Caco-2 (cell line): ENCODE data around the gene INAFM2. TPM values are rescaled to one million over a fixed set of nuclear protein-coding genes. Genes with fewer than 3 reads are reported as not detected.

Experiments used
- BruUV-seq: library from RNA; stranded (reverse); fragments of 400-500 nt; replicated peaks from 2 replicates; lab custom pipeline; 2021; lab: Mats Ljungman, UMichigan
- CTCF ChIA-PET: fragments of 300-600 bp; sonication (Branson Sonifier 250); formaldehyde crosslinking; loops from one replicate; lab custom pipeline; 2022; ENCODE audit warnings: antibody characterized with exemption; lab: Charles Lee
- POLR2A ChIA-PET: fragments of 300-600 bp; sonication (Branson Sonifier 250); formaldehyde crosslinking; loops from one replicate; lab custom pipeline; 2022; ENCODE audit warnings: antibody characterized with exemption; lab: Charles Lee
- DNase-seq, 2 experiments: peaks; one replicate each; pipeline versions ENCODE4 v3.0.0 to v3.0.0-alpha.2; 2020 to 2022
- H3K27me3 ChIP-seq: replicated peaks from 2 replicates; pipeline ENCODE4 v1.6.0; 2011; ENCODE audit warnings: low read length; ENCODE audit not compliant: control insufficient read depth, insufficient read depth
- H3K36me3 ChIP-seq: 2 replicates; pipeline ENCODE4 v1.5.1; 2011; ENCODE audit warnings: low read length; ENCODE audit not compliant: control insufficient read depth, insufficient read depth
- H3K4me1 ChIP-seq: fragments of 250-450 bp; sonication (Bioruptor Pico); 2 replicates; pipeline ENCODE4 v1.5.1; 2020; ENCODE audit warnings: mild to moderate bottlenecking
- H3K4me3 ChIP-seq: 2 replicates; pipeline ENCODE4 v1.5.1; 2011; ENCODE audit warnings: low read depth, mild to moderate bottlenecking, control low read depth, low read length
- H3K9me3 ChIP-seq: fragments of 250-450 bp; sonication (Bioruptor Pico); 2 replicates; pipeline ENCODE4 v1.5.1; 2020; ENCODE audit warnings: mild to moderate bottlenecking, moderate library complexity
- H3K27ac Mint-ChIP-seq: one replicate; pipeline ENCODE4 v1.8.0; 2022; ENCODE audit warnings: mixed read lengths; ENCODE audit not compliant: unreplicated experiment
- H3K27me3 Mint-ChIP-seq: one replicate; pipeline ENCODE4 v1.8.0; 2022; ENCODE audit warnings: mixed read lengths; ENCODE audit not compliant: insufficient read depth, unreplicated experiment
- H3K36me3 Mint-ChIP-seq: one replicate; pipeline ENCODE4 v1.8.0; 2022; ENCODE audit warnings: mild to moderate bottlenecking, mixed read lengths; ENCODE audit not compliant: insufficient read depth, unreplicated experiment
- H3K4me1 Mint-ChIP-seq: one replicate; pipeline ENCODE4 v1.8.0; 2022; ENCODE audit warnings: low read depth, mixed read lengths; ENCODE audit not compliant: unreplicated experiment
- H3K4me3 Mint-ChIP-seq: one replicate; pipeline ENCODE4 v1.8.0; 2022; ENCODE audit warnings: mild to moderate bottlenecking, moderate library complexity, mixed read lengths; ENCODE audit not compliant: unreplicated experiment
- H3K9me3 Mint-ChIP-seq: one replicate; pipeline ENCODE4 v1.8.0; 2022; ENCODE audit warnings: mixed read lengths; ENCODE audit not compliant: unreplicated experiment
- CTCF ChIP-seq, 2 experiments: fragments of 200-600 bp in 1 of 2; IDR thresholded peaks; 1 replicate in 1 of 2; 2 replicates in 1 of 2; pipeline versions ENCODE4 v1.5.1 to v1.8.0; 2011 to 2022; ENCODE audit warnings: antibody characterized with exemption in 1 of 2, control low read depth in 1 of 2, inconsistent platforms in 1 of 2, low read depth in 1 of 2, low read length in 1 of 2, mild to moderate bottlenecking in 1 of 2, moderate library complexity in 1 of 2; ENCODE audit not compliant: insufficient read depth in 1 of 2, severe bottlenecking in 1 of 2, unreplicated experiment in 1 of 2
- intact Hi-C: fragments of 100-400 bp; cut with micrococcal nuclease; formaldehyde crosslinking; loops from one replicate; pipeline ENCODE4 v1.10.0; 2022; ENCODE audit not compliant: unreplicated experiment
- total RNA-seq: library from RNA; stranded (reverse); gene quantifications from 2 replicates; pipeline ENCODE4 v1.2.3, GENCODE V29; 2022

The INAFM2 gene
- total RNA-seq, 1 experiment from 2014 or later, result 13.4 TPM

GRCh38 chr15:40342416-40343320 lies 19.2 kb downstream of the INAFM2 start:
- Mint-ChIP-seq H3K4me1 (peaks cover 29% of the 10 kb centered on the region), H3K4me3 (no peak overlapping the region), H3K27ac (no peak overlapping the region), H3K27me3 (no peaks in the 10 kb centered on the region), H3K36me3 (no peaks in the 10 kb centered on the region), H3K9me3 (no peaks in the 10 kb centered on the region)
- no peak overlapping the region for H3K4me3 ChIP-seq
- intact Hi-C loops, result loop anchor here (10.0 kb wide), 2 partner anchors 62 to 162 kb away; partner anchors contain the start of gene IVD
- no peaks in the 10 kb centered on the region for H3K36me3 ChIP-seq
- no peak for DNase-seq
- ChIA-PET CTCF (interaction anchor here (0.5 to 1.2 kb wide), 5 partner anchors 20 to 189 kb away, joined by 3 to 4 read pairs (median 3); partner anchors contain the start of gene KNSTRN), POLR2A (no interaction called here)
- H3K27me3 ChIP-seq, result no peaks in the 10 kb centered on the region
- BruUV-seq, result no TSS peak
- H3K4me1 ChIP-seq, result peaks cover 34% of the 10 kb centered on the region
- no peaks in the 10 kb centered on the region for H3K9me3 ChIP-seq
- no peak for TF ChIP-seq CTCF (IDR thresholded peaks at IDR 0.05; ENCODE audit: insufficient read depth in 1 of 2, low read depth in 1 of 2, low read length in 1 of 2, severe bottlenecking in 1 of 2, unreplicated experiment in 1 of 2)

- Histone ChIP-seq H3K36me3 (no peaks in the 10 kb centered on the region), H3K27me3 (no peaks in the 10 kb centered on the region), H3K4me1 (peaks cover 39% of the 10 kb centered on the region), H3K9me3 (no peaks in the 10 kb centered on the region), H3K4me3 (no peak overlapping the region)
- ChIA-PET CTCF (interaction anchor here (0.5 to 1.8 kb wide), 8 partner anchors 14 to 190 kb away, joined by 3 to 31 read pairs (median 4); partner anchors contain the start of genes DISP2 and KNSTRN), POLR2A (no interaction called here)
- H3K27me3 Mint-ChIP-seq, result no peaks in the 10 kb centered on the region
- intact Hi-C loops, result loop anchor here (10.0 kb wide), 2 partner anchors 61 to 161 kb away; partner anchors contain the start of gene IVD
- no peak overlapping the region for H3K27ac Mint-ChIP-seq
- no peaks in the 10 kb centered on the region for H3K36me3 Mint-ChIP-seq
- H3K9me3 Mint-ChIP-seq, result no peaks in the 10 kb centered on the region
- H3K4me3 Mint-ChIP-seq, result no peak overlapping the region
- no peak for DNase-seq
- TF ChIP-seq CTCF (IDR thresholded peaks at IDR 0.05; ENCODE audit: insufficient read depth in 1 of 2, low read depth in 1 of 2, low read length in 1 of 2, severe bottlenecking in 1 of 2, unreplicated experiment in 1 of 2), result no peak
- no TSS peak for BruUV-seq
- H3K4me1 Mint-ChIP-seq, result peaks cover 25% of the 10 kb centered on the region
These were observed 20.0 kb downstream of the INAFM2 start for GRCh38 chr15:40343512-40343911.

GRCh38 chr15:40344217-40344616 lies 20.7 kb downstream of the INAFM2 start:
- Mint-ChIP-seq H3K4me1 (peaks cover 30% of the 10 kb centered on the region), H3K27me3 (no peaks in the 10 kb centered on the region), H3K27ac (no peak overlapping the region), H3K4me3 (no peak overlapping the region), H3K36me3 (no peaks in the 10 kb centered on the region), H3K9me3 (no peaks in the 10 kb centered on the region)
- ChIA-PET POLR2A (no interaction called here), CTCF (interaction anchor here (0.5 to 1.8 kb wide), 12 partner anchors 10 to 78 kb away, joined by 3 to 31 read pairs (median 4); partner anchors contain the start of genes DISP2, IVD, KNSTRN and PLCB2)
- Histone ChIP-seq H3K9me3 (no peaks in the 10 kb centered on the region), H3K36me3 (no peaks in the 10 kb centered on the region), H3K4me1 (peaks cover 46% of the 10 kb centered on the region), H3K4me3 (no peak overlapping the region), H3K27me3 (no peaks in the 10 kb centered on the region)
- no TSS peak for BruUV-seq
- intact Hi-C loops, result loop anchor here (1.0 to 10.0 kb wide), 3 partner anchors 61 to 161 kb away; partner anchors contain the start of gene IVD
- DNase-seq, result no peak
- TF ChIP-seq CTCF (IDR thresholded peaks at IDR 0.05; ENCODE audit: insufficient read depth in 1 of 2, low read depth in 1 of 2, low read length in 1 of 2, severe bottlenecking in 1 of 2, unreplicated experiment in 1 of 2), result no peak
